Superior temporal gyrus (tissue), 1 donor: ENCODE measurements around the gene KCNJ10.

Experiments used
- DNase-seq: peaks from one replicate; pipeline ENCODE4 v3.0.0-alpha.2; 2016; ENCODE audit errors: extremely low spot score

Gene KCNJ10

DNA sequence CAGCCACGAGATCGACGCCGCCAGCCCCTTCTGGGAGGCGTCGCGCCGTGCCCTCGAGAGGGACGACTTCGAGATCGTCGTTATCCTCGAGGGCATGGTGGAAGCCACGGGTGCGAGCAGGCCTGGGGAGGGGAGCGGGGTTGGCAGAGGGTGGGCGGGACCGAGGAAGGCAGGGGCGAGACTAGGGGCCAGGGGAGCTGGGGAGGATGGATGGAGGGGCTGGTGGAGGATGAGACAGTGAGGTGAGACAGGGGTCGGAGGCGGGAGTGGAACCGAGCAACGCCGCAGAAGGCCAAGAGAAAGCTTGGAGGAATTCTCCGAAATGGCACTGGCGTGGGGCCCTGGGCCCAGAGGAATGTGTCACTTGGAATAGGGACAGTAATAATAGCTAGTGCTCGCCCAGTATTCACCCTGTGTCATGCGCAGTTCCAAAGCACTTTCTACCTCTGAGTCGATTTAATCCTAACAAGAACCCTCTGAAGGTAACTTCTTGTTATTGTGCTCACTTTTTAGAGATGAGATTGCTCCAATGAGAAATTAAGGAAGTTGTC is 14.9 kb upstream of the KCNJ10 start:
- DNase-seq, result no peak

DNA sequence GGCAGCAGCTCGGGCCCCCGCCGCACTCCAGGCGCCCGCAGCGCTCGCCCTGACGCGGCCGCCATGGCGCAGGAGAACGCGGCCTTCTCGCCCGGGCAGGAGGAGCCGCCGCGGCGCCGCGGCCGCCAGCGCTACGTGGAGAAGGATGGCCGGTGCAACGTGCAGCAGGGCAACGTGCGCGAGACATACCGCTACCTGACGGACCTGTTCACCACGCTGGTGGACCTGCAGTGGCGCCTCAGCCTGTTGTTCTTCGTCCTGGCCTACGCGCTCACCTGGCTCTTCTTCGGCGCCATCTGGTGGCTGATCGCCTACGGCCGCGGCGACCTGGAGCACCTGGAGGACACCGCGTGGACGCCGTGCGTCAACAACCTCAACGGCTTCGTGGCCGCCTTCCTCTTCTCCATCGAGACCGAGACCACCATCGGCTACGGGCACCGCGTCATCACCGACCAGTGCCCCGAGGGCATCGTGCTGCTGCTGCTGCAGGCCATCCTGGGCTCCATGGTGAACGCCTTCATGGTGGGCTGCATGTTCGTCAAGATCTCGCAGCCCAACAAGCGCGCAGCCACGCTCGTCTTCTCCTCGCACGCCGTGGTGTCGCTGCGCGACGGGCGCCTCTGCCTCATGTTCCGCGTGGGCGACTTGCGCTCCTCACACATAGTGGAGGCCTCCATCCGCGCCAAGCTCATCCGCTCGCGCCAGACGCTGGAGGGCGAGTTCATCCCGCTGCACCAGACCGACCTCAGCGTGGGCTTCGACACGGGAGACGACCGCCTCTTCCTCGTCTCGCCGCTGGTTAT is 14.2 kb upstream of the KCNJ10 start:
- no peak for DNase-seq

DNA sequence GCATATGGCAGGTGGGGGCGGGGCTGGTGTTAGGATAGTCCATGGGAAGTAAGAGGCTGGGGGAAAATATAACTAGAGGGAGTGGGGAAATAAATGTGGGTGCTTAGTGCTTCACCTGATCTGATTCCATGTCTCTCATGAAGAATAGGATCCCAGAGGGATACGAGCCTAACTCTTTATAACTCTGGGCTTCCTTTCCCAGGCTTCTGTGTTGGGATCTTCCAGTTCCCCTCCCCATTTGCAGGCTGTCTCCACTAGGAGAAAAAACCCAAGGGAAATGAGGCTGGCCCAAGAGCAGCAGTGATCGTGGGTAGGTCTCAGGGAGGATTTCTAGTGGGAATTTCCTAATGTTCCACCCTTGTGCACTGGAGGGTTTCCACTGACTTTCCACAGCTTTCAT is 13.0 kb upstream of the KCNJ10 start:
- DNase-seq, result no peak

DNA sequence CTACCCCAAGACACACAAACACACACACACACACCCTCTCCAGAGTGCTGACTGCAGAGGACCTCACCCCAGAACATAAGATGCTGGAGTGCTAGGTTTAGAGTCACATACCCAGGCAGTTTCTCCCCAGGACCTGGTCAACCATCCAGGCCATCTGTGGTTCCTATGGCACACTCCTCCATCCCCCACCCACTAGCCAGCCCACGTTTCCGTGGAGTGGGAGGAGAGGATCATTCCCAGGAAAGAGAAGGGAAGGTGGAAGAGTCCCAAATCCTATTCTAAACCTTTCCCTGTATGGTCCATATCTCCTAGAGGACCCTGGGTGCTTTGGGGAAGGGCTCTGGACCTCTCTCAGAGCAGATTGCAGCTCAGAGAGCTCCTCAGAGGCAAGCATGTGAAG is 12.5 kb upstream of the KCNJ10 start:
- no peak for DNase-seq

DNA sequence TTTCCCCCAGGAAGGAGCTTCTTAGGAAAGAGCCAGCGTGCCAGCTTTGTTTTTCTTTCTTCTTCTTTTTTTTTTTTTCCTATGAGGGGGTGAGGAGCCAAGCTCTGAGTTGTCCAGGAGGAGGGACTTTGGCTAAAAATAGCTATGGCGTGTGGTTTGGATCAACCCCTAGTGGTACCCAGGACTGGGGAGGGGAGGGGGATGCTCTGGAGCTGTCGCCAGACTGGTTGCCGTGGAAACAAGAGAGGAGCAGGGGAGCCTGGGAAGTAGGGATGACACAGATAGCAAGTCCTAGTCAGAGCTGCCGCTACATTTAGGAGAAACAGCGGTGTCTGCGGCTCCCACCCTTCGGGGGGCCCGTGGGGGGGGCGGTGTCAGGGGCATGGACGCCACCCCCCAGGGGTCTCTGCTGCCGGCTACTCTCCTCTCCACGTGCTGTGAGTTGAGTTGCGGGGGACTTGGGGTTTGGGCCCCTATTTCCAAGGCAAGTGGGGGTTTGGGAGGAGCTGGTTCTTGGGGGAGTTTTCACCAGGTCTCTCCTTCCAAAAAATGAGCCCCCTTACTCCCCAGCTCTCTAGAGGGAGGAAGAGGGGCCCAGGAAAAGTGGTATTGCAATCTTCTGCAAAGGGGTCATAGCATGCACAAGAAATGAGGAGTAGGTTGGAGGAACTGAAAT is 11.4 kb upstream of the KCNJ10 start, which contains the start of gene KCNJ9:
TSS of gene KCNJ9 (plus strand) at position 278 of the 676 bp plus-strand sequence. CDS start 2,493 bp downstream, outside the sequence.
- peak; percentile 94 for DNase-seq

DNA sequence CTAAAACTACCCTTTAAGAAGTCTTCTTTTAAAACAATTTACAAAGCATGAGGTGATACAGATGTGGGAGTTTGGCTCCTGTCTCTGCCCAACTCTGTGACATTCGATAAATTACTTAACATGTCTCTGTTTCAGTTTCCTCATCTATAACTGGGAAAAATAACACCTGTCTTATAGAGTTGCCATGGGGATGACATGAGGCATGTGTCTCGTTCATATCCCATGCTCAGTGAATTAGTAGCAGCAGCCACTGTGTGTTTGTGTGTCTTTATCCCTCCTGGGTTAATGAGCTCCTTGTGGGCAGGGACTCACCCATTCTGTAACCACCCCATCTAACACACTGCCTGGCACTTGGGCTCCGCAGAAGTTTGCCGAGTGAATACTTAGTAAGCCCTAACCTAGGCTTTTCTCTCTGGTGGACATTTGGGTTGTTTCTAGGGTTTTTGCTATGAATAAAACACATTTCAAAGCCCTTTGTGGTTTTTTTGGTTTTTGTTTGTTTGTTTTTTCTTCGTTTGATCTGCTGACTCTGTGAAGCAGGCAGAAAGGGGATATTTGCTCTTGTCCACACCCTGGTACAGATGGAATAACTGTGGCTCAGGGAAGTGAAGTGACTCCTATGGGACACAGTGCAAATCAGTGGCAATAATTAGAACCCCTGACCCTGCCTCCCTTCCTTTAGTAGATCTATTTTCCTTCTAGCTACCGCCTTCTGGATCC is 10.6 kb upstream of the KCNJ10 start:
- peak; percentile 50 for DNase-seq

DNA sequence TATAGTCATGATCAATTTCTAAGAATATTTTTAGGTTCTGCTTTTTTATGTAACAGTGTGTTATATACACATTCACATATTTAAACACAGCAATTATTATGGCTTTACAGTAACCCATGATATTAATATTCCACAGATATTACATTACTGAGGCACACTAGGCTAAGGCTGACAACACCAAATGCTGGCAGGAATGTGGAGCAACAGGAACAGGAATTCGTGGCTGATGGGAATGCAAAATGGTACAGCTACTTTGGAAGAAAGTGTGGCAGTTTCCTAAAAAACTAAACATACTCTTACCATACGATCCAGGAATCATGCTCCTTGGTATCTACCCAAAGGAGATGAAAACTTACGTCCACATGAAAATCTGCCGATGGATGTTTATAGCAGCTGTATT is 9.5 kb upstream of the KCNJ10 start:
- peak; percentile 23 for DNase-seq

DNA sequence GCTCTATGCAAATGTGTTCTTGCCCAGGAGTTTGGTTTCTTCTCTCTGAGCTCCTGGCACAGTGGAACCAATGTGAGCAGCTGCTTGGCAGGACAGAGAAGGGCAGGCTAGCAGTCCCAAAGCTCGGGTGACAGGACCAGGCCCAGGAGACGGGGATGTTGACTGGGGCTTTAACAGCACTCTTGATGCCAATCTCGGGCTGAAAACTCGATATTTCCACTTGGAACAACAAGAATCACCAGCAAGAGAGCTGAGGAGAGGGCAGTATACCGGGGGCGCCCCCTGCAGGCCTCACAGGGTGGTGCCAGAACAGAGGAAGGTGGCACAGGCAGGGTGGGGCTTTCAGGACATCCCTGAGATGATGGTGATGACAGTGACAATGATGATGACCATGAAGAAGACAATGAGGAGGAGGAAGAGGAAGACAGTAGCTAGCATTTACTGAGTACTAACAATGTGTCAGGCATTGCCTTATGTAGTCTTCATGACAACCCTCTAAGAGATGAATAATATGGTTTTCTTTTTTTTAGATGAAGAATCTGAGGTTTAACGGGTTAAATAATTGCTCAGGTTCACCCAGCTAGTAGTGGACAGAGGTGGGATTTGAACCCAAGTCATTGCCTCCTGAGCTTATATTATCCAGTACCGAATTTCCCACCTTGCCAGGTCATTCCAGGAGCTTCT is 8.7 kb upstream of the KCNJ10 start:
- DNase-seq, result peak; percentile 88

DNA sequence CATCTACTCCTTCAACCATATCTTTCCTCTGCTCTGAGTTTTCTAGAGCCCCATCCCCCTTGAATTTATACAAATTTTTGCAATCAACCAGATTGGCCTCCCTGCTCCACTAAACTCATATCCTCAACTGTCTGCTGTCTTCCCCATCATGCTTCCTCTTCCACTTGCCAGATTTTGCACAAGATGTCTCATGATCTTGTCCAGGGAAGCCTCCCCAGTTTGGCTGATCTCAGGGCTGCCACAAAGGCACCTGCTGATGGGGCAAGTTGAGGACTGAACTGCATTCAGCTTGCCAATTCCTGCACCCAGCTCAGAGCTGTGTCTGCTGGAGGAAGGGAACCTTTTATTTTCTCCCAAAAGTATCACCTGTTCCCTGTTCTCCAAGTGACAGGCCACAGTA is 7.5 kb upstream of the KCNJ10 start:
- DNase-seq, result no peak

DNA sequence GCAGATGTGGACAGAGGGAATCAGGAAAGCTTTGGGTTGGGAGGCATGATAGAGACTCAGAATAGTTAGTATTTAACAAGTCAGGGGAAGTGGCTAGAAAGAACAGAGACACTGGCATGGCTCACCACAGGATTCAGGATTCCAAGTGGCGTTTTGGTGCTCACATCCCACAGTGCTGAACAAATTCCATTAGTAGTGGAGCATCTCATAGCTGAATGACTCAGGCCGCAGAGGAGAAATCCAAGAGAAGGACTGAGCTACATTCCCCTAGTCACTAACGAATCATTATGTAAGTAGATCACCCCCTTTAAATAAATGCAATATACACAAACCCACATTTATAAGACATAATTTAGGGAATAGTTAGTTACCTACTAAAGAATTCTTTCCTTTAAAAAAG is 6.3 kb upstream of the KCNJ10 start:
- no peak for DNase-seq

DNA sequence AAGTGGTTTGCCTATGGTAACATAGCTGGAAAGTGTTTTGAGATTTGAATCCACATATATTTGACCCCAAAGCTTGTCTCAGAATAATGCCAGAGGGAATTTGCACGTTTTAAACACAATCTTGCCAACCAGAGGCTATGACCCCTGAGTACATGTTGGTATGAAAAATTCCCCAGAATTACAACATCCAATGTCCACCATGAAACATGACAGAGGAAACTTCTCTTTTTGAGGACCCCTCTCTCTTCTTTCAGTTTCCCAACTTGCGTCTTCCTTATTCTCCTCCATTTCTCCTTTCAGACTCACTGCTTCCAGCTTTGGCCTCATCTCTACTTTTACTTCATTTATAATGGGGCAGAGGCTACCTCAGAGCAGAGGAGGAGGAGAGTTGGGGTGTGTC is 5.9 kb upstream of the KCNJ10 start:
- DNase-seq, result no peak

DNA sequence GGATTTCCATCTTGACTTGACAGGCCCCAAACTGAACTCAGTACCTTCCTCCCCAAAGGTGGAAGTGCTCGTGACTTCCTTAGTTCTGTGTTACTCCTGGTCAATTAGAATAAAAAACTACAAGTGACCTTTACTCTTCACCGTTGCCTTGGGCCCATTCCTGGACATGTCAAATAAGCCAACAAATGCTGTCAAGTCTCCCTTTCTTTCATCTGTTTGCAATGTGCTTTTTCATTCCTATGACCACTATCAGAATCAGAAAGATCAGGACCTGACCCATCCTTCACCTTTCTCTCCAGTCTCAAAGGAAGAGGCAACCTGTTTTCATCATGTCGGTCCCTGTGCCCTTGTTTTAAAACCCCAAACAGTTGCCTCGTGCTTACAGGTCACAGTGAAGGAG is 4.9 kb upstream of the KCNJ10 start:
- DNase-seq, result no peak

DNA sequence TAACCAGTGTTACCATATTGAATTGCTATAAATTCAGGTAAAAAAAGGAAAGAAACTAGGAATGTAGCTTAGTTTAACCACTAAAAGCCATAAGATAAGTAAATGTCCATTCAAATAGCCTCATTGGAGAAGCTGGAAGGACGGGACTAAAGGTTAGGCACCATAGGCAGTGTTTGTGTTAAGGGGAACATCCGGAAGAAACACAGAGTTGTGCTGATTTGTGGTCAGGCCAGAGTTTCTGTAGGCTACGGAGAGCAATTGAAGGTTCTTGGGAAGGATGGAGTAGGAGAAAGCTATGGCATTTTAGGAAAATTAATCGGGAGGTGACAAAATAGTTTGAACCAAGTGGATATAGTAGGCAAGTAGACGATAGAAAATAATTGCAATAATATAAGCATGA is 1.3 kb upstream of the KCNJ10 start:
- DNase-seq, result no peak

DNA sequence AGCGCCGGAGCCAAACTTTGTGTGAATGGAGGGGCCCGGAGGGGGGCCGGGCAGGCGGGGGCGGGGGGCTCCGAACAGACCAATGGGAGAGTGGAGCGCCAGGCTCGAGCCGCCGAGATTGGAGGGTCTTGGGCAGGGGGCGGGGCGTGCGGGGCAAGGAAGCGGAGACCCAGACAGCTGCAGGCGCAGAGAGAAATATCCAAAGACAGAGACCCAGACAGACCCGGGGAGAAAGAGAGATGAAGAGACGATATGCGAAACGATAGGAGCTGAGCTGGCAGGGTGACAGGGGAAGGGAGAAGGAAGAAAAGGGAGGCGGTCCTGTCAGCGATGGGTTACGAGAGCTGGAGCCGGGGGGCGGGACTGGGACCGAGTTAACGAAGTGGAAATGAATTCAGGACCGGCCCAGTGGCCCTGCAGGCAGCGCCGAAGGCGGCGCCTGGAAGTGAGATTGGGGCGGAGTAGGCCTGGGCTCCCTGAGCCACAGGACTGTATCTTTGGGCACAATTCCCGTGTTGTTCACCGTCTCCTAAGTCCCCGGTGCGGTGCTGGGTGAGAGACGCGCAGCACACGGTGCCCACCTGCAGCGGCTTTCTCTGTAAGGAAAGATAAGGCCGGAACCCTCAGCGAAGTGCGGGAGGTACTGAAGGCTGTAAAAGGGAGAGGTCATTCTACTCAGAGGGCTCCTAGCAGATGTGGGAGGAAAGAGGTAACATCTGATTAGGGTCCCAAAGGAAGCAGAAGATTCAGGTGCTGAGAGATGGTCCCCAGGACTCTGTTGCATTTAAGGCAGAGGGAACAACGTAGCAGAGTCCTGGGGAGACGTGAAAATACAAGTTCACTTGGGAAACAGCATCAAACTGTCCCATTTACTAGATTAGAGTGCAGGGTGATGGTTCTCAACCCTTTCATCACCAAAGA is 543 bp upstream of the KCNJ10 start:
- peak; percentile 88 for DNase-seq

DNA sequence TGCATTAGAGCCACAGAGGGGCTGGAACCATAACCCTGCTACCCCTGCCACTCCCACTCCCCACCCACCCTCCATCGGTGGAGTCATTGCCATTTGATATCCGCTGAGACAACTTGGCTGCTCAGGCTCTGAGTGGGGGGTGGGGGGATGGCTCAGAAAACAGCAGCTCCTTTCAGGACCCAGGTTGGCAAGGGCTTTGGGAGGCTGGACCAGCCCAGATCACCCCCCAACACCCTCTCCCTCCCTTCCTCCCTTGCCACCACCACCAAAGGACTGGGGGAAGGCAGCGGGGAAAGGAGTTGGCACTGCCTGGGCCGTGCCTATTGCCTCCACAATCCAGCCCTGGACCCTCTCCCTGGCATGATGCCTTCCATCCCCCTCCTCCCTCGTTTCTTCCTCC is 1.7 kb downstream of the KCNJ10 start:
- peak; percentile 87 for DNase-seq

DNA sequence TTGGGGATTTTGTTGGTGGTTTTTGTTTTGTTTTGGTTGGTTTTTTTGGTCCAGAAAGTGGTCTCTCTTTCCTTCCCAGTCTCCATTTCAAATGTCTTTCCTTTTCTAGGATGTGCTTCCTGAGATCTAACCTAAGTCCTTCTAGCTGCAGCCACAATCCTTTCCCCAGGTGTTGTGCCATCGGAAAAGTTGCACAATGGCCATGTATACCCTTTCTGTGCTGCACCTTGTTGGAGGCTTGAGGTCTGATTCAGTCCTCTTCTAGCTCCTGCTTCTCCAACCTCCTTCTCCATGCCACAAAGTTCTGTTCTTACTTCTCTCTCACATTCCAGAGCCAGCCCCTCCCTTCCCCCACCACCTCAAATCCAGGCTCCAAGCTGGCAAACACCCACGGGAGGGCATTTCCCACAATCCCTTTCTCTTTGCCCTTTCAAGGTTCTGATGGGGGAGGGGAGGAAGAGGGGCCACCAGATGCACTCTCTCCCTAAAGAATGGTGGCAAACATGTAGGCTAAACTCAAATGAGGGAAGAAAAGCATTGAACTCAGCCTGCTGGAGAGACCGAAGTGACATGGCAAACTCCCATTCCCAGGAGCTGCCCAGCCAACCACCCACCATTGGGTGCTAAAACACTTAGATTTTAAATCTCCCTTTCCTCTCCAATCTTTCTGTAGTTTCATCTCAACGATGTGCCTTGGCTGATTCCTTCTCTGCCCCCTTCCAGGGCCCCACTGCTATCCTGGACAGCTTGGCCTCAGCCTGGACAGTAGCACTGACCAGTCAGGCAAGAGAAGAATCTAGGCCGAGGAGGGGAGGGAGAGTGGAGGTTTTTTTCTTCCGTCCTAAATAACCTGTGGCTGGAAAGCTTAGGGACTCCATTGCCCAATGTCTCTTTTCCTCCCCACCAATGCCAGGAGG is 2.9 kb downstream of the KCNJ10 start:
- no peak for DNase-seq

DNA sequence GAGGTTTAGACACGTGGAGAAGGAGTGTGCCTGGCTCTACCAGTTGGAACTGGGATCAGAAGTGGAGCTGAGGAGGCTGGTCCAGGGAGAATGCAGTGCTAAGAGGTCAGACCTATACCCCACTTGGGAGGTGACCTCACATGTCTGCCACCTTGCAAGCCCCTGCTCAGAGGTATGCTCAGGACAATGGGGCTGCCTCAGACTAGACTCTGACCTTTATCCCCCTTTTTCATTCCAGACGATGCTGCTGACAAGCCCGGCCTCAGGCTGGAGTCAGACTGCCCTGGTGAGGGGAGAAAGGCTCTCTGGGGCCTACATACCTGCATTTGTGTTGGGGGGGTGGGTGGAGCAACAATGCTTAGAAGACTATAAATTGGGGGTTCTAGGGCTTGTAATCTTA is 5.2 kb downstream of the KCNJ10 start:
- DNase-seq, result no peak

DNA sequence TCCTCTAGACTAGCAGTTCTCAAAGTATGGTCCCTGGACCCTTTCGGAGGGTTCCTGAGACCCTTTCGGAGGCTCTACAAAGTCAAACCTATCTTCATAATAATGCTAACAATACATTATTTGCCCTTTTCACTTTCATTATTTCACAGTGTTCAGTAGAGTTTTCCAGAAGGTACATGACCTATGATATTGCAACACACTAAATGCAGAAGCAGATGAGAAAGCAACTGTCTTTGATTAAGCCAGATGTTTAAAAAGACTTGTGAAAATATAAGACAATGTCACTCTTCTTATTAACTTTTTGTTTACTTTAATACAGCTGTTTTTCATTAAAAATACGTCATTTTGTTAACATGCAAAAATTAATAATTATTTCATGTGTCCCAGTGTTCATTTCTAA is 5.8 kb downstream of the KCNJ10 start:
- no peak for DNase-seq

DNA sequence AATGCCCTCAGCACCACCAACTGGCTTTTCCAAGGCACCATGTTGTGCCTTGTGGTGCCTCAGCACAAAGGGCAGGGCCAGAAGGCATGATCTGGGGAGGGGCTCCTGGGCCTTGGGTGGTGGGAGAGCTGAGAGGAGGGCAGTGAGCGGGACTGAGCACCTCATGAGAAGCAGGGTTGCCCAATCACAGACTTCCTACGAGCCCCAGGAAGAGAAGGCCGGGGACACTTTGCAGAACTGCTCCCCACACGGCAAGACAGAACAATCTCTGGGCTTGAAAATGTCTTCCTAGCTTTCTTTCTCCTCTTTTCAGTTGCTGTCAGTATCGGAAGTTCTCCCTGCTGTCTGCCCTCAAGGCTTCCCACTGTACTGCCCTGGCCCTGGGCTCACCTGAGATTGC is 6.8 kb downstream of the KCNJ10 start:
- no peak for DNase-seq

DNA sequence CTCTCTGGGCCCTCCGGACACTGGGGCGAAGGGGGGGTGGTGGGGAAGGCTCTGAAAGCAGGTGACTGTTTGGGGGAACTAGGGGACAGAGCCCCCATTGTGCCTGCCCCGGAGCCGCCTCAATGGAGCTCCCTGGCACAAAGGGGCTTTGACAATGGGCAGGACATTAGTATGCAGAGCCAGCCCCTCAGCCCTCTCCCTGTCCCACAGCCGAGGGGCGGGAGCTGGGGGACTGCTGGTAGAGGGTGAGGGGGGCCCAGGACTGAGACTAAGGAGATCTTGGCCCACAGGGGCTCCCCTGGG is 7.8 kb downstream of the KCNJ10 start:
- peak; percentile 96 for DNase-seq
